ENCODE data around the gene WDR7.

Gene WDR7

DNA sequence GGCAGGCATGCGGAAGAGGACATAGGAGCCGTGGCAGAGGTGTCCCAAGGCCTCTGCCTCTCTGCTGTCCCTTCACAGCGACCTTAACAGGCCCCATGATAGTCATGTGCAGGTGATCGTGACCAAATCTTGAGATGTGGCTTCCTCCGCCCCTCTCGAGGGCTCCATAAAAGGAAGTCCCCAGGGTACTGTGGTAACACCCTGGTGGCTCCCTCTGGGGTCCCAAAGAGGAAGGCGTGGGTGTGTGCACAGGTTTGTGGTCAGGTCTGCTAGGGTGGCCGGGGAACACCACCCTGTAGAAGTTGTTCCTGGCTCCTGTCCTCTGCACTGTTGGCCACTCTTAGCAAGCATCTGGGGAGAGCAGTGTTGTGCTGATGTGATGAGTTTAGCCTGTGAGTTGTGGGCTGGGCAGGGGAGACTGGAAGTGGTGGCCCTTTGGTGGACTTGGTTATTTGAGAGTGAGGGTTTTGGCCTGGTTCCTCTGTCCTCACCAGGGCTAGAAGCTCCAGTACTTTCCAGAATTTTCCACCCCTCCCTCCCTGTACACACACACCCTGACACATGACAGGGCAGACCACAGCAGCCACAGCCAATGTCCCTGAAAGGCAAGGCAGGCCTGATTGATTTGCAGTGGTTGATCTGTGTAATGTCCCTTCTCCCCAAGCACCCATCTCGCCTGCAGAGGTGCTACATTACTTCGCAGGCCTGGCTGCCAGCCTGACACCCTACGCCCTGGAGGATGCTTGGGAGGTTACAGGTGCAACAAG is 426.8 kb downstream of the WDR7 start:
- H3K4me3 ChIP-seq (ENCODE audit: low read length): no peak overlapping the region
- peak; percentile 84 for DNase-seq (ENCODE audit: low read depth, low spot score)

GRCh38 chr18:57078614-57079013 is 427.5 kb downstream of the WDR7 start:
- H3K4me3 ChIP-seq (ENCODE audit: low read length): no peak overlapping the region
- no peak for DNase-seq (ENCODE audit: low read depth, low spot score)

- H3K4me3 ChIP-seq (ENCODE audit: low read length): no peak overlapping the region
- DNase-seq (ENCODE audit: low read depth, low spot score): no peak
These were observed 429.3 kb downstream of the WDR7 start for GRCh38 chr18:57080479-57080878.

GRCh38 chr18:57081899-57082298 is 430.7 kb downstream of the WDR7 start:
- H3K4me3 ChIP-seq (ENCODE audit: low read length): no peak overlapping the region
- DNase-seq (ENCODE audit: low read depth, low spot score): peak; percentile 55

DNA sequence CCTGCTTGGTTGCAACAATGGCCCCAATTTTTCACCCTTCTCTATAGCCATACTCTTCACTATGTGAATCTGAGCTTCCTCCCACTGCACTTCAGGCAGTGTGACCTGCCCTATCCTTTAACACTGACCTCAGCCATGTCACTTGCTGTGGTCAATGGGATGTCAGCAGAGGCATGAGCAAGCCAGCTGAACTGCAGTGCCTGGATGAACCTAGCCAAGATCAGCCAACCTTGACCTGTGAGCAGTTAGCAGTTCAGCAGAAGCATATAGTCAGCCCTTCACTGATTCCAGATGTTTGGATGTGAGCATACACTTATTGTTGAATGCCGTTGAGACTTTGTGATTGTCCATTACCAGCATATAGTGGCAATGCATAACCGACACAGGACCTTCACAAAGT is 432.3 kb downstream of the WDR7 start:
- H3K4me3 ChIP-seq (ENCODE audit: low read length): no peak overlapping the region
- no peak for DNase-seq (ENCODE audit: low read depth, low spot score)

DNA sequence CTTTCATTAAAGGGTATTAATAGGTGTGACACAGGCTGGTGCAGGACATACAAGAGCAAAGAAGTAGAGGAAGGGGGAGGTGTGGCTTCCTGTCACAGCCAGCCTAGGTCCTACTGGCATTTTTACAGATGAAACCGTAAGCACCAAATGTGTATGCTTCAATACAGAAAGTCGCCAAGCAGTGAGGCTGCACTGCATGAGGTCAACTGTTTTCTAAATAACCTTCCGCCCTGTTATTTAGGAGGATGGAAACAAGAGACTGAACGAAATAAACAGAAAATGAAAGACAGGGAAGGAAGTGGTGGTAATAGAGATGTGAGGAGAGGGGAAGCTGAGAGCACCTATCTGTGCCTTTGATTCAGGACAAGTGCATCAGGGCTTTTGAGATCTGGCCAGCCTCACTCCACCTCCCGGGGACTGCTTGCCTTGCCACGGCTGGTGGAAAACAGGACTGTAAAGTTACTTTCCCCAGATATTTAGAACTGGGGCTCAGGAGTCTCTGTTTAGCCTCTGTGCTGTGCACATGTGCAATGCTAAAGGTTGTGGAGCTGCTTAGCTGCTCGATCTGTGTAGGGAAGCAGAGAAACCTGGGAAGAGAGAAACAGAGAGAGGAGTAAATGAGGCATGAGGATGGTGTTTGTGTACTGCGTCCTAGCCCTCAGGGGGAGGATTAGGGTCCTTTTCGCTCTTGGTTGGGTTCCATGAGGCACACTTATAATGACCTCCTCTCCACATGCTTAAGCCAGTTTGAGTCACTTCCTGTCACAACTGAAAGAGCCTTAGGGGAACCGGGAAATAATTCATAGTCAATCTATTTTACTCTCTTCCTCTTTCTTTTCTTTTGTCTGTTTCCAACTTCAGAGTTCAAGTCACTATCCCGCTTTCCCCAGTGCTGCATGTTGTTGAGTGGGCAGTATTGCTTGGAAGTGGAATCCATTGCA is 433.4 kb downstream of the WDR7 start:
- H3K4me3 ChIP-seq (ENCODE audit: low read length): peak overlapping the region; percentile 40
- DNase-seq (ENCODE audit: low read depth, low spot score): no peak

- H3K4me3 ChIP-seq (ENCODE audit: low read length): no peak overlapping the region
- no peak for DNase-seq (ENCODE audit: low read depth, low spot score)
These were observed 434.2 kb downstream of the WDR7 start for GRCh38 chr18:57085371-57085770.

DNA sequence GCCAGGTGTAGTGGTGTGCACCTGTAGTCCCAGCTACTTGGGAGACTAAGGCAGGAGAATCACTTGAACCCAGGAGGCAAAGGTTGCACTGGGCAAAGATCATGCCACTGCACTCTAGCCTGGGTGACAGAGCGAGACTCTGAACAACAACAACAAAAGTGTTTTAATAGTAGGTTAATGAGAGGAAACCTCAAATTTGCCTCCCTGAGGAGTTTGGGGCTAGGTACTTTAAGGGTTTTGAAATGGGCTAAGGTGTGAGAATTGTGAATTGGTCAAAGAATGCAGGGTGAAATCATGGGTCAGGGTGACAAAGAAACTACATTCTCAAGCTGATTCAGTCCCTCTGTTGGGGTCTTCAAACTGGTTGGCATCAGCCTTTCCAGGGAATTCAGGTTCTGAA is 435.0 kb downstream of the WDR7 start:
- no peak for DNase-seq (ENCODE audit: low read depth, low spot score)
- no peak overlapping the region for H3K4me3 ChIP-seq (ENCODE audit: low read length)

Measured in Jurkat, Clone E6-1 (cell line).